Lower leg skin (tissue), 3 donors: Measurements from ENCODE around the gene ALPK1.

Experiments used
- POLR2A ChIP-seq, 2 donors: fragments of 450-650 bp; IDR thresholded peaks; one replicate each; pipeline ENCODE4 v1.6.1; 2016 to 2017; ENCODE audit warnings: antibody characterized with exemption in 2 of 2, mild to moderate bottlenecking in 1 of 2, moderate library complexity in 1 of 2
- TF ChIP-seq, protein P1 (sequence below), 3 donors: fragments of 450-650 bp; IDR thresholded peaks; one replicate each; pipeline ENCODE4 v1.5.1; 2016; ENCODE audit warnings: antibody characterized with exemption in 3 of 3, mild to moderate bottlenecking in 3 of 3, moderate library complexity in 2 of 3

DNA sequence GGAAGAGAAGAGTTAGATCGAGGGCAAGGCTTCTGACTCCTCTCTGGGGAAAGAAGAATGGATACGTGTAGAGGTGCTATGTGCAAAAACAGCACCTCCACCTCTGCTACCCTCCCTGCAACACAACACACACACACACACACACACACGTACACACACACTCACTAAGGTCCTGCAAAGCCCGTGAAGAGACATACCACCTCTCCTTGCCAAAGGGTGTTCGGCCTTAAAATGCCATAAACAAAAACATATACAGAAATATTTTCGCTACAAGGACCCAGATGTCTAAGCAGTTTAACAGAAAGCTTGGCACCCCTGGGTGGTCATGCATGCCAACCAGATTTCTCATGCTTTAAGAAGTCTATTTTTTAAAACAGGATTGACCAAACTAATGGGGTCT lies 13.0 kb upstream of the ALPK1 start:
- TF ChIP-seq, protein P1, sequence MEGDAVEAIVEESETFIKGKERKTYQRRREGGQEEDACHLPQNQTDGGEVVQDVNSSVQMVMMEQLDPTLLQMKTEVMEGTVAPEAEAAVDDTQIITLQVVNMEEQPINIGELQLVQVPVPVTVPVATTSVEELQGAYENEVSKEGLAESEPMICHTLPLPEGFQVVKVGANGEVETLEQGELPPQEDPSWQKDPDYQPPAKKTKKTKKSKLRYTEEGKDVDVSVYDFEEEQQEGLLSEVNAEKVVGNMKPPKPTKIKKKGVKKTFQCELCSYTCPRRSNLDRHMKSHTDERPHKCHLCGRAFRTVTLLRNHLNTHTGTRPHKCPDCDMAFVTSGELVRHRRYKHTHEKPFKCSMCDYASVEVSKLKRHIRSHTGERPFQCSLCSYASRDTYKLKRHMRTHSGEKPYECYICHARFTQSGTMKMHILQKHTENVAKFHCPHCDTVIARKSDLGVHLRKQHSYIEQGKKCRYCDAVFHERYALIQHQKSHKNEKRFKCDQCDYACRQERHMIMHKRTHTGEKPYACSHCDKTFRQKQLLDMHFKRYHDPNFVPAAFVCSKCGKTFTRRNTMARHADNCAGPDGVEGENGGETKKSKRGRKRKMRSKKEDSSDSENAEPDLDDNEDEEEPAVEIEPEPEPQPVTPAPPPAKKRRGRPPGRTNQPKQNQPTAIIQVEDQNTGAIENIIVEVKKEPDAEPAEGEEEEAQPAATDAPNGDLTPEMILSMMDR (IDR thresholded peaks at IDR 0.05): no peak
- no peak for TF ChIP-seq POLR2A (IDR thresholded peaks at IDR 0.05)
